ENCODE data around the gene FILIP1.
A peak's percentile ranks its signal among the peaks of the same experiment; 100 is the strongest.

FILIP1 gene, protein sequence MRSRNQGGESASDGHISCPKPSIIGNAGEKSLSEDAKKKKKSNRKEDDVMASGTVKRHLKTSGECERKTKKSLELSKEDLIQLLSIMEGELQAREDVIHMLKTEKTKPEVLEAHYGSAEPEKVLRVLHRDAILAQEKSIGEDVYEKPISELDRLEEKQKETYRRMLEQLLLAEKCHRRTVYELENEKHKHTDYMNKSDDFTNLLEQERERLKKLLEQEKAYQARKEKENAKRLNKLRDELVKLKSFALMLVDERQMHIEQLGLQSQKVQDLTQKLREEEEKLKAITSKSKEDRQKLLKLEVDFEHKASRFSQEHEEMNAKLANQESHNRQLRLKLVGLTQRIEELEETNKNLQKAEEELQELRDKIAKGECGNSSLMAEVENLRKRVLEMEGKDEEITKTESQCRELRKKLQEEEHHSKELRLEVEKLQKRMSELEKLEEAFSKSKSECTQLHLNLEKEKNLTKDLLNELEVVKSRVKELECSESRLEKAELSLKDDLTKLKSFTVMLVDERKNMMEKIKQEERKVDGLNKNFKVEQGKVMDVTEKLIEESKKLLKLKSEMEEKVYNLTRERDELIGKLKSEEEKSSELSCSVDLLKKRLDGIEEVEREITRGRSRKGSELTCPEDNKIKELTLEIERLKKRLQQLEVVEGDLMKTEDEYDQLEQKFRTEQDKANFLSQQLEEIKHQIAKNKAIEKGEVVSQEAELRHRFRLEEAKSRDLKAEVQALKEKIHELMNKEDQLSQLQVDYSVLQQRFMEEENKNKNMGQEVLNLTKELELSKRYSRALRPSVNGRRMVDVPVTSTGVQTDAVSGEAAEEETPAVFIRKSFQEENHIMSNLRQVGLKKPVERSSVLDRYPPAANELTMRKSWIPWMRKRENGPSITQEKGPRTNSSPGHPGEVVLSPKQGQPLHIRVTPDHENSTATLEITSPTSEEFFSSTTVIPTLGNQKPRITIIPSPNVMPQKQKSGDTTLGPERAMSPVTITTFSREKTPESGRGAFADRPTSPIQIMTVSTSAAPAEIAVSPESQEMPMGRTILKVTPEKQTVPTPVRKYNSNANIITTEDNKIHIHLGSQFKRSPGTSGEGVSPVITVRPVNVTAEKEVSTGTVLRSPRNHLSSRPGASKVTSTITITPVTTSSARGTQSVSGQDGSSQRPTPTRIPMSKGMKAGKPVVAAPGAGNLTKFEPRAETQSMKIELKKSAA (N-terminal part only)

DNA sequence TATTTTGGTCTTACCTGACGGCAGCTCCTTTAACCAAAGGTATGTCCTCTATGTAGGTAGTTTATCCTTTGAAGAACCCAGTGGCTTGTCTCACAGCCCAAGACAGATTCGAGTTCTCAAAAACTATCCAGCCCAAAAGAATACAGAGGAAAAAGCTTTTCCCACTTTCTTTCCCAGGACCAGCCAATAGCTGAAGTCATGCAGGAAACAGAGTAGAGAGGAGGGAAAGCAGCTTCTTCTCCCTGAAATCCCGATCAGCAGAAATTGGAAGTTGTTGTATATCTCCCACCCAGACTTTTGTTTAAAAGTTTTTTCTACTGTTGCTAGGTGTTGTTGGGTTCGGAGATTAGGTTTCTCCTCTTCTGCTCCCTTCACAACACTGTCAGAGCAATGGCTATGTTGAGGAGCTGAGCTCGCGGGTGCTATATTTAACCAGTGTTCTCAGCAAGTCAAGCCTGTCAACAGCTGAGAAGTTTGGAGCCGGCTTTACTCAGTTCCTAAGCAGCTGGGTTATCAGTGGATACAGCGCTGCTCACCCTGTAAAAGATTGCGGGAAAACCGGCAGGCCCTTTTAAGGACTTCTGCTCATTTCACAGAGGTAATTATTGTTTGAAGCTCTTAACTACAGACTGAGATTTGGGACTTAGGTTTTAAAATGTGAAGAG lies at the start of gene FILIP1:
Gene FILIP1 (minus strand): TSS at position 401 of the 665 bp plus-strand sequence. CDS start 78,828 bp downstream, outside the sequence.
- DNase-seq (ENCODE audit: low read depth, low spot score) = peak; percentile 57

DNA sequence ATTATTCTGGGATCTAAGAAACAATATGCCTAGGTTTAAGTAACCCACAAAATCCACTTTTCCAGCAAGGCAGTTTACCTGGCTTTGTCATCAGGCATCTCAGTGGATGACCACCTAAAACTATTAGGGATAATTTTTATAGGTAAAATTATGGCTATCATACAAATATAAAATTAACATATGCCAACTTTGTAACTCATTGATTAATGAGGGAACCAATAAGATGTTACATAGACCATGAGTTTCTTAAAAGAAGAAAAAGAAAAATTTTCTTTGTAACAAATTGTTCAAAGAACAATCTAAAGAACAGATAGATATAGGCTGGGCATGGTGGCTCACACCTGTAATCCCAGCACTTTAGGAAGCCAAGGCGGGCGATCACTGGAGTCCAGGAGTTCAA lies 49.7 kb upstream of the FILIP1 start:
- no peak for DNase-seq (ENCODE audit: low read depth, low spot score)

DNA sequence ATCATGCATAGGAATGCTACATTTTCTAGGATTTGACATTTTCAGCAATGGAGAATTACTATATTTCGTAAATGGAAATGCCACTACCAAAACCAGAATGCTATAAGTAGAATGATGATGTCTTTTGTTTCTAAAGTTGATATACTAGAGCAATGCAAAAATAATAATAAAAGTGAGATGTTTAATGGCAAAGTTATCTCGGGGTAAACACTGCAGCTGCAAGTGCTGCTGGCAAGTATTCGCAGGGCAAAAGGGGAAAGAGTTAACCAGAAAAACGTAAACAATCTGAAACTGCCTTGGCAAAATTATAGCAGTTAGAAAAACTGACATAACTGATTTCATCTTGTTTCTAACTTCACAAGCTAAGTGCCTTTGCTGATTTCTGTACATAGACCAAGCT lies 45.5 kb upstream of the FILIP1 start:
- DNase-seq (ENCODE audit: low read depth, low spot score) = no peak

DNA sequence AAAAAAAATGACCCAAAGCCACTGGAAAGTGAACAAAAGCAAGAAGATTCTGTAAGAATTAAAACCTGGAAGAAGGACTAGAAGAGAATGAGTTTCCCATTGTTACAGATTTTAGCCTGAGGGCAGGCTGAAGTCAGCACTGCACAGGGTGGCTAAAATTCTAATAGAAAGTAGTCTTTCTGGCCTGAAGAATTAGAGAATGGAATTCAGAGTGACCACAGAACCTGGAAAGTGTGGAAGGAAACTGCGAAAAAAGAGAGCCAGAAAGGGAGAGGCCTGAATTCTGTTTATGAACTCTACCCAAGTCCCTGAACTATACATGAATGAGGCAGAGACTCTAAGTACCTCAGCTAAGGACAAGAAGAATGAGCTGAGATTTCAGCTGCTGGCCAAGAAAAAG lies 38.9 kb upstream of the FILIP1 start:
- DNase-seq (ENCODE audit: low read depth, low spot score) = peak; percentile 58

DNA sequence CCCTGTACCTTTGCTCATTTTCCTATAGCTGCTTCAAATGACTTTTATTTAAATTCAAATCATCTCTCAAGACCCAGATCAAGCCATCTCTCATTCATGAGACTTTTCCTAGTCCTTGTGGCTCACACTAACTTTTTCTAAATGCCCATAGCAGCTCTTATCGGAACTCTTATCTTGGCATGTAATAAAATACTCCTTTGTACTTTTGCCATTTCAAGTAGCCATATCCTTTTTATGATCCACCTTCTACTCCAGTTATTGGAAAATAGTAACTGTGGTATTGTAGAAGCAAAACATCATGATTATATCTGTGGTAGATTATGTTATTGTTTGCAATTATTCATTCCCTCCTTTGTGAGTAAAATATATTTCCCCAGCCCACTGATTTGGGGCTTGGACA lies 37.6 kb upstream of the FILIP1 start:
- no peak for DNase-seq (ENCODE audit: low read depth, low spot score)

DNA sequence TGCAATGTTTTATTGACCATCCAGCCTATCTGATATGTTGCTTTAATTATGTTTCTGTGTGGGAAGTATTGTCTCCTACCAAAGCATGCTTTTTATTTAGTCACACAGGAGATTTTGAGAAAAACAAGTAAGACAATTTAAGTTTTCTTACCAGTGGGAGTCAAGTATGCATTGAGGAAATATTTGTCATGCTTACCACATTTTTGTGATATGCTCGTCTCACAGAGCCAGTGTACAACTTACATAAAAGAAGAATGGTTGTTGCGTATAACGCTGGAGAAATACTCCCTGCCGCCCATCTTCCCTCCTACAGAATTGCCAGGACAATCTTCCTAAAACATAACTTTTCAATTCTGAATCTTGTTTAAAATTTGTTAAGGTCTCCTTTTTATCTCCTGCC lies 37.1 kb upstream of the FILIP1 start:
- no peak for DNase-seq (ENCODE audit: low read depth, low spot score)

DNA sequence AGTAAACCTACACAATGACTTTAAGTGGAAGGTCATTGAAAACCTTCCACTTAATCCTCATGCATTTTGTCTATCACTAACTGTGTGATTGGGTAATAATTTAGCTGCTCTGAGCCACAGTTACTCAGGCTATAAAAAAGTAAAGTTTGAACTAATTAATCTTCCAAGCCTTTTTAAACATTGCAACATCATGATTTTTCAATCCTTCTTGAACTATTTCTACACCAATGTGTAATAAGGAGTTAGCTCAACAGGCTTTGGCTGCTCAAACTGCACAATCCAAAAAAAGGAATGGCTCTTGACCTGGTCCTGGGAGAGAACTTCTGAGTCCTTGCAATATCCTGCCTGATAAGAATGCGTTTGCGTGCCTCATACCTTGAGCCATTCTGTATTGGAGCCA lies 34.8 kb upstream of the FILIP1 start:
- DNase-seq (ENCODE audit: low read depth, low spot score) = no peak

DNA sequence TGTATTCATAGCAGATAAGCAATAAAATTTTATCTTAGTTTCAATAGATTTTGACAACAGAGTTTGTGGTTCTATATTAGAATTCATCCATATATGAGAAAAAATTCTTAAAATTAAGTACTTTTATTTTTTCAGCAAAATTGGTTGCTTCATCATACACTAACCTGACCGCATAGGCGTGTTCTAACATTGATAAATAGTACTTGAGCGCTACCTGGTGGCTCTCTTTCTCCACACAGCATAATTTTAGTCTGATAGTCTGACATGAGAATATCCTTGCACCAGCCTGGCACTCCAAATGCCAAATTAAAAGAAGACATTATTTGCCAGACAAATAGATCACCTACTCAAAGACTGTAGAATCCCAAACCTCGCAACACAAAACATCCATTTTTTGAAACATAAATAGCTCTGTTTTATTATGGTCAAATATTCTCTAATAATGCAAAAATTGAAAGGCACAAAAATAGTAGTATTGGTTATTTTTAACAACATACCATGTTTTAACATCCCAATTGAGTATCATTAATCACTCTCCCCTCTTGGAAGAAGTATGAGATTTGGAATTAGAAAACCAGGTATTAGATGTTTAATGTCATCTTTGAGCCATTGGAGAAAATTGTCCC lies 33.0 kb upstream of the FILIP1 start:
- DNase-seq (ENCODE audit: low read depth, low spot score) = peak; percentile 13

DNA sequence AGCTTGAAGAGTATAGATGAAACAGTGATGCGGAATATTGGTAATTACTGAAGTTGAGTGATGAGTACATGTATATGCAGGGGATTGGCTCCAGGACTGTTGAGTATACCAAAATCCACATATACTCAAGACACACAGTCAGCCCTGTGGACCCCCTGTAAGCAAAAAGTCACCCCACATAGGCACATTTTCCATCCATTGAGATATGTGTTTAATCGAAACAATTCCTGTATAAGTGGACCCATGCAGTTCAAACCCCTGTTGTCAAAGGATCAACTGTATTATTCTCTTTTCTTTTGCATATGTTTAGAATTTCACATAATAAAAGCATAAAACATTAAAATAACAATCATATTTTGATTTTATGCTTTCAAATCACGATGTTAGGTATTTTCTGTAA lies 32.1 kb upstream of the FILIP1 start:
- no peak for DNase-seq (ENCODE audit: low read depth, low spot score)

DNA sequence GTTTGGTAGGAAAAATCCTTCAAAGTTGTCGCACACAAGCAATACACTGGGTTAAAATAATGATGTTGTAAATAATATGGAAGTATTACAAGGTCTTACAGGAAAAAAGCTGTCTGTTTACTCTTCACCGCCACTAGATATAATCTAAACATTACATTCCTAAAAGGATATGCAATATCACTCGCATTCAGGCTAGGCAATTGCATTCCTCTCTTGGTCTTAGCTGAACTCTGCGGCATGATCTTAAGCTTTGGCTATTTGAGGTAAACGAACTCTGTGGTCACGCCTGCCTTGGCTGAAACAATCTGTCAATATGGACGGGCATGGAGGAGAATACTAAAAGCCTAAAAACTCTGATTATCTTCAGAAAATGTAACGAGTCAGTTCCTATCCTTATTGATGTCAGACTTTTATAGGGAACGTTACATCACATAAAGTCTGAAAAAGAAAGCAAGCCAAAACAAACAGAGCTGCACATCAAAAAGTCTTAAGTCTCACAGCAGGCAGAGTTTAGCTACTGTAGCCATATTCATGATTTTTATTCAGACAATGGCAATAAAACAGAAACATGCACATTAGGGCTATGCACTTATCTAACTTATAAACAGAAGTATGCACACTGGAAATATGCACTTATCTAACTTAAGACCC lies 30.8 kb upstream of the FILIP1 start:
- DNase-seq (ENCODE audit: low read depth, low spot score) = no peak

DNA sequence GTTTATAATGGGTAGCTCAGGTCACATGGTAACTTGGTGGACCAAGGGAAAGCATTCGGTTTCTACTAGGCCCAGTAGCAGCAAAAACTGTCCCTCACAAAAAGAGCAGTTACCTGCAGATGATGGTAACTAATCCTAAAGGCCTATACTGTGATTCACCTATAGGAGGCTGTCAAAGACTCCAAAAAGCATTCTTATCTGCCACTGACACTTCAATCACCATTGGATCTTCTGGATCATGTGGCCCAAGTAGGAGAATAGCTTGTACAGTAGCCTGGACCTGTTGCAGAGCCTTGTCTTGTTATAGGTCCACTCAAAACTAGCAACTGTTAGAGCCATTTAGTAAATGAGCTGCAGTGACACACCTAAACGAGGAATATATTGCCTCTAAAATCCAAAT lies 23.2 kb upstream of the FILIP1 start:
- no peak for DNase-seq (ENCODE audit: low read depth, low spot score)

DNA sequence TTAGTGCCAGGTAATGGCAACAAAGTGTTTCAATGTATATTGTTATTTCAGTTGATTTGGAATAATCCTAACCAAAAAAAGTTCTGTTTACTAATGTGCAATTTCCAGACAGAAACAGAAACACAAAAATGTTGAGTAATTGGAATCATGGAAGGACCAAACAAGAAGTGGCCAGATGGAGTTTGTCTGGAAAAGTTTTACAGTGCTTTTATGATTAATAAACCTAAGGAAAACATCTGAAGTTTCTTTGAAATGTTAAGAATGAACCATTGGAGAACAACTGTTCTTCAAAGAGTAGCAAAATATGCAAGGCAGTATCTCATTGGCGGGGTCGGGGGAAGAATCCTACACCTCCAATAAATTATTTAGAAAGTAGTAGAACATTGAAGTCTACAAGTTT lies 19.0 kb upstream of the FILIP1 start:
- no peak for DNase-seq (ENCODE audit: low read depth, low spot score)

DNA sequence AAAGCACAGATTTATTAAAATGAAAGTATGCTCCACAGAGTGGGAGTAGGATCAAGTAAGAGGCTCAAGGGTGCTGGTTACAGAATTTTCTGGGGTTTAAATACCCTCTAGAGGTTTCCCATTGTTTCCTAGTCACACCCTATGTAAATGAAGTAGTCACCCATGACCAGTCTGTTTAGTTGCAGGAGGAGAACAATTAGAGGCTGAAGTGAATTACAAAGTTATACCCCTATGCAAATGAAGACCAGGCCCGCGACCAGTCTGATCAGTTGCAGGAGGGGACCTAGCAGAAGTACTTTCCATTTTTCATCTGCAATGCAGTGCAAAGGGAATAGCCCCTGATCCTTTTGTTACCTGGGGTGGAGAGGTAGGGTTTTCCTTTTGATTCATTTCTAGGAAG lies 11.8 kb upstream of the FILIP1 start:
- peak; percentile 15 for DNase-seq (ENCODE audit: low read depth, low spot score)

DNA sequence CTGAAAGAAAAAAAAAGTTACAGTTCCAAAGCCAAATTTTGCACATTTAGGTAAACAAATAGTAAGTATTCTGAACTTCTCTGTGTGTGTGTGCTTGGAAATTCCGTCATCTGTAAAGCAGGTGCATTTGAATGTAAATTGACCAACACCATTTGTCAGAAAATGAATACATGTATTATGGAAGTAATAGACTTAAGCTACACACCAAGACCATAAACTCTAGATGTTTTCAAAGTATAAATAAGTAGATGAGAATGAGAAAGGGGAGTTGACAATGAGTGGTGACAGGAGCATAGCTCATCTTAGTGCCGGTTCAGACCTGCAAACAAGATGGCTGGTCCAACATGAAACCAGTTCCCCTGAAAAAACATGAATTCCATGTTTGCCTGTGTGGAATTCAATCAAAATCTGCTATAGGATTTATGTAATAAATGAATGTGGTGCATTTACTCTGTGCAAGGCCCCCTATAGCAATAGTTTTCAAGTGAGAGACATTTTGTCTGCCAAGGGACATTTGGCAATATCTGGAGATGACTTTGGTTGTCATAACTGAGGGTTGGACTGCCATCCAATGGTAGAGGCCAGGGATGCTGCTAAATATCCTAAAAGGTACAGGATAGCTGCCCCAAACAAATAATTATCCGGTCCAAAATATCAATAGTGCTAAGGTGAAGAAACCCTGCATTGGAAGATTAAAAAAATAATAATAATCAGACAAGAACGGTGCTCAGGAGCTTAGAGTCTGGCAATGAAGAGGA lies 11.0 kb upstream of the FILIP1 start:
- no peak for DNase-seq (ENCODE audit: low read depth, low spot score)

DNA sequence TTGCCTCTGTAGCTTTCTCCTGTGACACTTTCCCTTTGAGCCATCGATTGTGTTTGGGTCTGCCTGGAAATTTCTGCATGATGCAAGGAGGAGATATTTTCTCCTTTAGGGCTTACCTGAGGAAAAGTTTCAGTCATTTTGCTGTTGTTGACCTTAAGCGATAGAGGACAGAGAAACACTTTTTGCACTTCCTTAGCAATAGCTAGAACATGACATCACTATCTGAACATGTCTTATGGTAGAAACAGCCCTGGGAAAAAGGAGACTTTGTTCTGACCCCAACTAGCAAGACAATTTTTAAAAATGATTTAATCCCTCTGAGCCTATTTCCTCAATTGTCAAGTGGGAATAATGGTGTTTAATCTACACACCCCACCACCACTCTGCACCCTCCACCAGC lies 9.7 kb upstream of the FILIP1 start:
- DNase-seq (ENCODE audit: low read depth, low spot score) = no peak

DNA sequence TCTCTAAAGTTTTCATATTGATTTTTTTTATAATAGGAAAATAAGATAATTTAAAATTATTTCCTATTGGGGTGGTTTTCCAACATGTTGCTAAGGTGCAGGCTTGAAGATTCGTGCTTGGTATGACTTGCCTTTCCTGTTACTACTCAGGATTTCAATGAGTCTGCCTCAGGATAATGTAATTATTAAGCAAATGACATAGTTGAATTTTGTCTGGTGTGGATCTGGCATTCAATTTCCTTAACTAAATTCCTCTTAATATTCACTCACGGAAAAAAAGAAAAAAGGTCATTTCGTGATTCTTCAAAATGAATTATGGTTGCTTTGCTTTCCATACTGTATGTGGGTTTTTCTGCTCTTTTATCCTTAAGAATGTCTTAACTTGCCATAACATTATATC lies 9.3 kb upstream of the FILIP1 start:
- no peak for DNase-seq (ENCODE audit: low read depth, low spot score)

DNA sequence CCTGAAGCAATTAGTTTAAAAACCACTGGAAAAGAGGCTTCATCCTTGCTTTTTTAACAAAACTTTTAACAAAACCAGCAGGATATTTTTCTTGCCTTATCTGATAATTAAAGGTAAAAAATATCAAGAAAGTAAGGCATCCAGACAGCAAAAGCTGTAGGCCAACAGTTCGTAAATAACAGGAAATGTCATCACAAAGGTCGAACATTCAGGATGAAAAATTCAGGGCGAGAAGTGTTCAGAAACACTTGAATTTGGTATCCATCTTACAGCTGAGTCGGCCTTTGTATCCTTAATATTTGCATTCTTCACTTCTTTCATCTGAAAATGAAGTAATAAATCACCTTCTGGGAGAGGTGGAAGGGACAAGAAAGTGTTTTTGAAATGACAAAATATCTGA lies 8.2 kb upstream of the FILIP1 start:
- no peak for DNase-seq (ENCODE audit: low read depth, low spot score)

DNA sequence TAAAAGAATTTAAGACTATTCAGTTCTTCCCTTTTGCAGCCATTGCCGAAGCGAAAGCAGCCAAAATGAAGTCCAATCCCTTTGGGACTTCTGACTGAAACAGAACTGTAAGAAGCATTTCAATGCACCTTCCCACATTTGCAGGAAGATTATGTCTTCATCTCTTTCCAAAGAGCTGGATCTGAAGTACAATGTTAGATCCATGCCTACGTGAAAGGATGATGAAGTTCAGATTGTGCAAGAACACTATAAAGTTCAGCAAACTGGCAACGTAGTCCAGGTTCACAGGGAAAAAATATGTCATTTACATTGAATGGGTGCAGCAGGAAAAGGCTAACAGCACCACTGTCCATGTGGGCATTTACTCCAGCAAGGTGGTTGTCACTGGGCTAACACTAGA lies 6.0 kb upstream of the FILIP1 start:
- DNase-seq (ENCODE audit: low read depth, low spot score) = no peak

DNA sequence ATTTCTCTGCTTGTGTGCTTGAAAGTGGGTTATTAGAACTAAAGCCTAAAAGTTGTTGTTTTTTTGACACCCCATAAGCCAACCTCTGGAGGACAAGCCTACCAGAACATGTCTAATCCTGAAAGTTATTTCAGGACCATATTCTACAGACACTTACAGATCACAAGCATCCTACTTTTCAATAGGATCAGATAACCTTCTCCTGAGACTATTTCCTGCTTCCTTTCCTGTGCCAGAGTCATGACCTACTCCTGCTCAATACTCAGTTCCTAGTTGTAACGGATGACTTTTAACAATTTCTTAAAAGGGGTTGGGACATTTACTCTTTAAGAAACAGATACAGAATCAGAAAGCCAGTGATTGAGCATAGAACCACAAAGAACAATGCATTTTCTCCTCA lies 5.3 kb upstream of the FILIP1 start:
- DNase-seq (ENCODE audit: low read depth, low spot score) = no peak

DNA sequence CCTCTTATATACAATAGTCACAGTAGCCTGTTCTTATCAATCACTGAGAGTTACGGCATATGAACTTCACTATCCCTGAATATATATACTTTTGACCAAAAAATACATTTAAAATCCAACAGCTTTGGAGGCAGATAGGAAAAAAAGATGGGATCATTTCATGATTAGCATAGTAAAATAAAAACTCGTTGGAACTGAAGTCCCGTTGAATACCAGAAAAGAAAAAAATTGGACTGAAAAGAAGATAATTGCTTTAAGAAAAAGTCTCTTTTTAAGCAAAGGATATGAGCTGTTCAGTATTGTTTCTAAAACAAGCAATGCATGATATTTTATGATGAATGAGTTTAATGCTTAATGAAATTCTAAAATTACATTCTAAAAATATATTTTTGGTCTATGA lies 4.4 kb upstream of the FILIP1 start:
- no peak for DNase-seq (ENCODE audit: low read depth, low spot score)

Measured in ELF-1 (cell line).